NK-92 (cell line): Measurements from ENCODE around the gene TP73.

Experiments used
- DNase-seq: peaks from one replicate; lab custom pipeline; 2025; ENCODE audit not compliant: unreplicated experiment; lab: John Stamatoyannopoulos, UW

Gene TP73

DNA sequence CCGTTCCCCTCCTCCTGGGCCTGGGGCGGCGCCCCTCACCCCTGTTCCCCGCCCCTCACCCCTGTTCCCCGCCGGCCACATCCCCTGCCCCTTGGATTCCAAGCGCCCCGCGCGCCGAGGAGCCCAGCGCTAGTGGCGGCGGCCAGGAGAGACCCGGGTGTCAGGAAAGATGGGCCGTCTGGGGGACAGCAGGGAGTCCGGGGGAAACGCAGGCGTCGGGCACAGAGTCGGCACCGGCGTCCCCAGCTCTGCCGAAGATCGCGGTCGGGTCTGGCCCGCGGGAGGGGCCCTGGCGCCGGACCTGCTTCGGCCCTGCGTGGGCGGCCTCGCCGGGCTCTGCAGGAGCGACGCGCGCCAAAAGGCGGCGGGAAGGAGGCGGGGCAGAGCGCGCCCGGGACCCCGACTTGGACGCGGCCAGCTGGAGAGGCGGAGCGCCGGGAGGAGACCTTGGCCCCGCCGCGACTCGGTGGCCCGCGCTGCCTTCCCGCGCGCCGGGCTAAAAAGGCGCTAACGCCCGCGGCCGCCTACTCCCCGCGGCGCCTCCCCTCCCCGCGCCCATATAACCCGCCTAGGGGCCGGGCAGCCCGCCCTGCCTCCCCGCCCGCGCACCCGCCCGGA lies at the start of gene TP73:
TSS of gene TP73 (plus strand) at position 587 of the 618 bp plus-strand sequence. CDS start 29,850 bp downstream, outside the sequence.
- no peak for DNase-seq

- DNase-seq: no peak
Observed at GRCh38 chr1:3603156-3603555, 49.2 kb upstream of the TP73 start.

GRCh38 chr1:3603571-3604467 lies 48.5 kb upstream of the TP73 start:
- no peak for DNase-seq

GRCh38 chr1:3604468-3604974 lies 47.8 kb upstream of the TP73 start:
- no peak for DNase-seq

GRCh38 chr1:3604997-3605823 lies 47.1 kb upstream of the TP73 start:
- DNase-seq: no peak

DNA sequence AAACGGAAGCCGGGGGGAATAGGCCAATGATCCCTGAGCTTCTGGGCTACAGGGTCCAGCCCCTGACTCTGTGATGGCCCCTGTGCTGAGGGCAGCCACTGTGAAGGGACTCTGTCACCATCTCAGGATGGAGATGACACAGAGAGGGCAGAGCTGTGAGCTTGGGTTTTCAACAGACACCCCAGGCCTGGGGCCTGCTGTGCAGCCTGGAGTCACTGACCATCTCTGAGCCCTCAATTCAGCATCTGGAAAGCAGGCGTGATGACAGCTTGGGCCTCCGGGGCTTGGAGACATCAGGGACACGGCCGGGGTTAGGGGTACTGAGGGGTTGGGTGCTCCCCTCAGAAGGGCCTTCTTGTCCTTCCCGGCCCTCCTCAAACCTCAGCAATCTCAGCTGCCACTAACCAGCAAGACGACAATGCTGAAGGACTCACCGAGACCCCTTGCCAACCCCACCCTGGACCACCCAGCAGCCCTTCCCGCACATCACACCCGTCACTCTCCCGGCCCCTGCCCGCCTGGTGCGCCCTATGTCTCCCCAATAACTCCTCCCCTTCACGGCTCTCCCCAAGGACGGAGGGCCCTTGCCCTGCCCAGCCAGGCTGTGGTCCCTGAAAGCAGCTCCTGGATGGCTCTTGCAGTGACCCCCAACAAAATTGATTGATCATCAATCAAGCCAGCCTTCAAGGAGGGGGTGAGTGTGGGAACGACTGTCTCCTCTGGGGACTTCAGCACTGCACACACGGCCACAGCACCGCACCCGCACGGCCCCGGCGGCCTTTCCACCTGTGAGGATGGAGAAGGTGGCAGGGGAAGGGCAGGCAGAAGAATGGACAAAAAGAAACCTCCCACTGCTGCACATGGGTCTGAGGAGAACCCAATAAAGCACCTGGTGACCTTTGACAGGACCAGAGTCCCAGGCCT lies 45.3 kb upstream of the TP73 start:
- no peak for DNase-seq

DNA sequence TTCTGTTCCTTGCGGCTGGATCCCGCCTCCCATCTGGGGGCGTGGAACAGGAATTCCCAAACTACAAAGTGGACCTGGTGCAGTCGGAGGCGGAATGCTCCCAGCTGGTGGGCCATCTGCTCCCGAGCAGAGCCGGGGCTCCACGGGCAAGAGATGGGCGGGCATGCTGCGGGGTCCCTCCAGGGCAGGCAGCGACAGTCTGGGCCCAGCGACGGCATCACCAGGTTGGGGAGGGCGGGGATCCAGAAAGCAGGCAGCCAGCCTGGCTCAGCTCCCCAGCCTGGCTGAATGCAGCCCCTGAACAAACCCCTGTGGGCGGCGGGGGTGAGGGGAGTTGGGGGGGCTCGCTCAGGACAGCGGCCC lies 44.6 kb upstream of the TP73 start:
- no peak for DNase-seq

DNA sequence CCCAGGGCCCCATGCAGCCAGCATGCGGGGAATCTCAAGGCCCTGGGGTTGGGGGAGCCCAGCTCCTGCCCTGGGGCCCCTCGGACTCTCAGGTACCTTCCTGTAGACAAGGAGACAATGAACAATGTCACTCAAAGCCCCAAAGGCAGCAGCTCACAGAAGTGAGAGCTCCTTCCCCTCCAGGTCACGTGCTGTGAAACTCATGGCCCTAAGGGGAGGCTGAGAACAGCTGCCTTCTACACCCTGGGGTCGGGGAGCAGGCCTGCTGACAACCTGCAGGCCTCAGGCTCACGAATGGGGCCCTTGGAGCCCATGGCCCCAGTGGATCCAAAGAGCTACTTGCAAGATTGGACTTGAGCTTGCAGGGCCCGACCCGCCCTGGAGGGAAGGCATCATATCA lies 44.2 kb upstream of the TP73 start:
- no peak for DNase-seq

DNA sequence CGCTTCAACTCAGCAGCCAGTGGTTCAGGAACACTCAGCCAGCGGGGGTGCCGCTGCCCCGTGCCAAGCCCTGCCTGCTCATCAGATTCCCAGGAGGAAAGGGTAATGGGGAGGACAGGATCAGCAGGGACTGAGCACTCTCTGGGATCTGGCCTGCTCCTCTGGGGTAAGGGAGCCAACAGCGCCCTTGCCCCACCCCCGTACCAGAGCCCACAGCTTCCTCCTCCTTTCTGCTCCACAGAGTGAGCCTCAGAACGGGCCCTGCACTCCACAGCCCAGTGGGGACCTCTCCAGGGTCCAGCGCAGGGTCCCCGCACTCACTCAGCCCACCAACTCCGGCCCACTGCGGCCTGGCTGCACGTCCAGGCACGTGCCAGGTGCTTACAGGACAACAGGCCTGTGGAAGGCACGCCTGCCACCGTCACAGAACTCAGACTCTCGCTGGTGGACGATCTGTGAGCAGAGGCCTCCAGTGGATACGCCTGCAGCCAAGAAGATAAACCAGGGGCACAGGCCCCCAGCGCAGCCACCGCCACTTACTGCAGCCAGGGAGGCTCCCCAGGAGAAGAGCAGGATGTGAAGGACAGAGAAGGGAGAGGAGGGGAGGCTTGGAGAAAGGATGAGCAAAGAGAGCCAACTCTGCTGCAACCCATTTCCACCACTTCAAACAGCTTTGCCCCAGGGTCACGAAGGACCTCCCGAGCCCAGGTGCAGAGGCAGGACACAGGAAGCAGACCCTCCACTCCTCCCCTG lies 43.1 kb upstream of the TP73 start:
- DNase-seq: no peak

GRCh38 chr1:3609769-3610526 lies 42.4 kb upstream of the TP73 start:
- no peak for DNase-seq

- no peak for DNase-seq
Observed at GRCh38 chr1:3610527-3611169, 41.7 kb upstream of the TP73 start.

DNA sequence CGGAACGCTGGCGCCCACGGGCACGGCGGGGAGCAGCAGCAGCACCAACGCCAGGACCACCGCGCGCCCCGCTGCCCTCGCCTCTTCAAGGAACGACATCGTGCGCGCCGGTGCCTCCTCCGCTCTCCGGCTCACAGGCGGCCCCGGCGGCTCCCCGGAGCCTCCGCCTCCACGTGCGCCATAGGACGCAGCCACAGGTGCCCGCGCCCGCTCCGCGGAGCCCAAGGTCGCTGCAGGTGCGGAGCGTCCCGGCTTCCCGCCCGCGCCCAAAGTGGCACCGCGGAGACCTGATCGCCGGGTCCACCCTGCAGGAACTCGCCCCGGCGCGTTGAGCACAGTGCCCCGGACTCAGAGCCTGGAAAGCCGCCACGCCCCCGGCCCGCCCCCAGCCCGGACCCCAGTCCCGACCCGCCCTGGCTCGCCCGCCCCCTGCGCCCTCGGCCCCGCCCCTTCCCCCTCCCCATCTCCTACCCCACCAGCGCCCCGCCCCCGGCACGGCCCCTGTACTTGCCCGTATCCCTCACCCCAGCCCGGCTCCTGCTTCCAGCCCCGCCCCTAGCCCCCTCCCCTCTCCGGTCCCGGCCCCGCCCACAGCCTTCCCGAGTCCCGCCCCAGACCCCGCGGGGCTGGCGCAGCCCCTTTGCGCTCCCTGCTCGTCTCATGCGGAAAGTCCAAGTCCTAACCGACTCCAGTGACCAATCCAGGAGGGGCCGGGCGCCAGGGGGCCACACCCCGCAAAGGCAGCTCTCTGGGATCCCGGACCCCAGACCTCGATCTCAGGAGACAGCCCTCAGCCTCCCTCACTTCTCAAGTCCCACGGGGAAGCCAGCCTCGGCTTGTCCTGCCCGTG lies 40.9 kb upstream of the TP73 start, which contains the start of gene MEGF6:
TSS of gene MEGF6 (minus strand) at position 339 of the 850 bp plus-strand sequence. CDS start at position 99, 240 bp downstream.
- DNase-seq: no peak

DNA sequence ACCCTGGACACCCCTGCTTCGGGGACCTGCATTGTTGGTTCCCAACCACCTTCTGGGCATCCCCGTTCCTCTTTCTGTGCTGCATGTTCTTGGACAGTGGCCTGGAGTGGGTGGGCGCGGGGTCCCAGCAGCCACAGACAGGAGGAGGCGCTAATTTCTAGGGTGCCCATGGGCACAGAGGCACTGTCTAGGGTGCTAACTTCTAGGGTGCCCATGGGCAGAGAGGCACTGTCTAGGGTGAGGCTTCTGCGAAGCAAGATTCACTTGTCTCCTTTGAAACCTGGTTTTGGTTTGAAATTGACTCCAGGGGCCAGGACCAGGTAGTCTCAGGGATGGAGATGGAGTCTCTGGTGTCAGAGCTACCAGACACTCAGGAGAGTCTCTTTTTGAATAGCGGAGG lies 40.2 kb upstream of the TP73 start:
- no peak for DNase-seq

- no peak for DNase-seq
Observed at GRCh38 chr1:3614755-3615742, 37.3 kb upstream of the TP73 start.

DNA sequence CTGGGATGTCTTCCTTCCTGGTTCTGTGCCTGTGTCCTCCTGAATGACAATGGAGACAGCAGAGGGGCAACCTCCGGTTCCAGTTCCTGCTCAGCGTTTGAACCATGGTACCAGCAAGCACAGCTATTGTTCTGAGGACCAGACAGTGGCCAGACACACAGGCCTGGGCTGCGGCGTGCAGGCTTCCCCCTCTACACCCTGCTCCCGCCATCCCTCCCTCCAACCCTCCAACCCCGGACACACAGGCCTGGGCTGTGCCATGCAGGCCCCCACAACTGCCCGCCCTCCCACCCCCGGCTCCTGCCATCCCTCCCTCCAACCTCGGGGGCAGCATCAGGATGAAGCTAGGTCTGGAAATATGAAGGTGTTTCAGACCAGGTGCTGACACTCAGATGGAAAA lies 35.5 kb upstream of the TP73 start:
- DNase-seq: no peak

DNA sequence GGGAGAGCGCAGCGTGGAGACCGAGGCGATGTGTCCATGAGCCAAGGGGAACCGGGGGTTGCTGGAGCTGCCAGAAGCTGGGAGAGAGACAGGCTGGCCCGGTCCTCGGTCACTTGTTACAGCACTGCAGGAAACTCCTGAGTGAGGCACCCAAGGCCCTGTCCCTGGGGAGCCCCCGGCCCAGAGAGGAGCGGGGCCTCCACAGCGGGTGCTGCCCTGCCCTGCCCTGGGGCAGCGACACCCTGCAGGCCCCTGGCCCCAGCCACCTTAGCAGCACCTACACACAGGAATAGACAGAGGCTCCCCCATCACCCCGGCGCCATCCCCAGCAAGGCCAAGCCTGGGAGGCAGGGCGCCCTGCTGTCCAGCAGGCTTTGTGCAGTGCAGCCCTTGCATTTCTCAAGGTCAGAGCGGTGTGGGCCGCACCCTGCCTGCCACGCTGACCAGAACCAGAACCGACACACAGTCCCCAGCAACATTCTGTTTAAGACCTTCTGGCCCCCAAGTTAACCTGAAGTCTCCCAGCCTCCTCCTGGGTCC lies 34.4 kb upstream of the TP73 start:
- DNase-seq: no peak
